ENCODE results near the gene OVCA2. TPM values are rescaled to one million over a fixed set of nuclear protein-coding genes. Genes with fewer than 3 reads are reported as not detected.

OVCA2 gene
- total and polyA plus RNA-seq, 2 donors from 2014 or later: 22.9 to 63.6 TPM

DNA sequence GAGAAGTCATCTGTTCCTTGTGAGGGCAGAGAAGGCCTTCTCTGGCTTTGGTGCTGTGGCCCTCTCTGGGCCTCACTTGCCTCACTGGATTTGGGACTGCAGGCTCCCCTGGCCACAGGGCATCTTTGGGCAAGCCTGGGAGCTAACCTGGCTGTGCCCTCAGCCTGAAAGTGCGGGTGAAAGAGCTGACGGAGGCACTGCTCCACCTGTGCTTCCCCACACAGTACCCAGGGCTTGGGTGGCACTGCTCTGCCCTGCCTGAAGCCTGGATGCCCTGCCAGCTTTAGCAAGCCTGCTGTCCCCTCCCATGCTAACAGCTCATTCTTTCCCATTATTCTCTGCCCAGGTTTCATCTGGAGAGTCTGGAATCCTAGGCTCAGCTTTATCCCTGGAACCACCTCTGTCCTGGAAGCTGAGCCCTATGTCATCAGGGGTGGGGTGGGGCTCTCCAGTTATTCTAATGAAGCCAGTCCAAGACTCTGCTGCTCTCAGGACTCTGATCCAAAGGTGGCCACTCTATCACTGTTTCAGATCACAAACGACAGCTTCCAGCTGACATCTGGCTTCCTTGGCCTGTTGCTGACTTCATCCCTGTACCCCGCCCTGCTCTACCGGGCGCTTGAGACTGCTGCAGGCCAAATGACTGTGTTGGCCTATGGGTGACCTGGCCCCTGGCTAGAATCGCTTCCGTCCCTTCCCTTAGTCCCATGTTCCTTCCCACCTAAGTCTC is 42.4 kb downstream of the OVCA2 start:
- Histone ChIP-seq H3K27ac (ENCODE audit: low read depth in 2 of 2, low read length in 2 of 2) (peak overlapping the region; percentile 68 to 88), H3K36me3 (ENCODE audit: control insufficient read depth in 2 of 3, insufficient read depth in 3 of 3, low read length in 3 of 3) (peaks cover 0 to 16% (median 12%) of the 10 kb centered on the region in 3 donors), H3K9ac (ENCODE audit: low read length in 3 of 3) (peak overlapping the region; percentile 18 to 52 (median 23)), H3K9me3 (ENCODE audit: control insufficient read depth in 2 of 3, insufficient read depth in 1 of 3, low read length in 3 of 3) (no peaks in the 10 kb centered on the region), H3K4me3 (ENCODE audit: low read length in 3 of 3) (no peak overlapping the region), H3K27me3 (ENCODE audit: control insufficient read depth, insufficient read depth, low read length) (no peaks in the 10 kb centered on the region), H3K4me1 (ENCODE audit: control insufficient read depth in 2 of 3, insufficient read depth in 2 of 3, low read depth in 1 of 3, low read length in 3 of 3) (peaks cover 9 to 52% (median 24%) of the 10 kb centered on the region in 3 donors)
- intact Hi-C loops (cut with DNase I): no loop called here
- DNase-seq: peak in 1 of 5 donors; percentile 59
- no peak for FAIRE-seq
- no peak for TF ChIP-seq CTCF (IDR thresholded peaks at IDR 0.05; ENCODE audit: borderline replicate concordance, extremely low read depth, insufficient read depth)

DNA sequence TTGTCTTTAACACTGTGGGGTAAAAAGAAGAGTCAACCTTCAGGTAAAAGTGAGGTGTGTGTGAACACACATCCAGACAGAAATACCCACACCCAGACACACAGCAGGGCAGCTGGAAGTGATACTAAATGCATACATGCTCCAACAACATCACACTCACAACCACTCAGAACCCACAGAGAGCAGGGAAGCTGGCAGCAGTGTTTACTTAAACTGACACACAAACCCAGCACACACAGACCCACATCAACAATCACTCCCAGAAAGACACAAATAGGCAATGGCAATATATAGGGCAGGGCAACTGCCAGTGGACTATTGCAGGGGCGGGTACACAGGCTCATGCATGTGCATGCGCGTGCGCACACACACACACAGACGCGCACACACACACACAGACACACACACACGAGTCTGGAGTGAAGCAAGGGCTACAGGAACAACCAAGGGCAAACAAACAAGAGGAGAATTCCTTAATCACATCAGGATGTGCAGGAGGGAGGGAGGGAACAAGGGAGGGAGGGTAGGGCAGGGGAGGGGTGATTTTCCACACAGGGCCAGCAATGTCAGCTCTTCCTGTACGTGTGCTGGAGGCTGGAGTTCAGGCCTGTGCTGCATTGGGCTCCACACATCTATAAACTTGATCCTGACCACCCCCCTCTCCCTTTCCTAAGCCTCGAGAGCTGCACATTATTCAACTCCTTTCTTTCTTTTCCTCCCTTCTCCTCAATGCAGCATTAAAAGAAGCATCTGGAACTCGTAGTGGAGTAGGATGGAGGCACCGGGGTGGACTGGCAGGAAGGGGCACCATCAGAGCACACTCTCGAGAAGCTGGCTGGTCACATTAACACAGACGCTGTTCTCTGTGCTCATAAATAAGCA is 43.2 kb downstream of the OVCA2 start:
- Histone ChIP-seq H3K4me1 (ENCODE audit: control insufficient read depth in 2 of 3, insufficient read depth in 2 of 3, low read depth in 1 of 3, low read length in 3 of 3) (peaks cover 9 to 57% (median 25%) of the 10 kb centered on the region in 3 donors), H3K27ac (ENCODE audit: low read depth in 2 of 2, low read length in 2 of 2) (peak overlapping the region; percentile 68 to 88), H3K27me3 (ENCODE audit: control insufficient read depth, insufficient read depth, low read length) (no peaks in the 10 kb centered on the region), H3K36me3 (ENCODE audit: control insufficient read depth in 2 of 3, insufficient read depth in 3 of 3, low read length in 3 of 3) (peaks cover 0 to 16% (median 12%) of the 10 kb centered on the region in 3 donors), H3K9ac (ENCODE audit: low read length in 3 of 3) (peak overlapping the region in 2 of 3 donors; percentile 23 to 52), H3K9me3 (ENCODE audit: control insufficient read depth in 2 of 3, insufficient read depth in 1 of 3, low read length in 3 of 3) (no peaks in the 10 kb centered on the region), H3K4me3 (ENCODE audit: low read length in 3 of 3) (no peak overlapping the region)
- intact Hi-C loops (cut with DNase I): no loop called here
- peak; percentile 69 to 93 (median 79) for DNase-seq
- no peak for FAIRE-seq
- TF ChIP-seq CTCF (IDR thresholded peaks at IDR 0.05; ENCODE audit: borderline replicate concordance, extremely low read depth, insufficient read depth): no peak

- Histone ChIP-seq H3K4me1 (ENCODE audit: control insufficient read depth in 2 of 3, insufficient read depth in 2 of 3, low read depth in 1 of 3, low read length in 3 of 3) (peaks cover 9 to 63% (median 25%) of the 10 kb centered on the region in 3 donors), H3K9ac (ENCODE audit: low read length in 3 of 3) (no peak overlapping the region), H3K27me3 (ENCODE audit: control insufficient read depth, insufficient read depth, low read length) (no peaks in the 10 kb centered on the region), H3K4me3 (ENCODE audit: low read length in 3 of 3) (no peak overlapping the region), H3K36me3 (ENCODE audit: control insufficient read depth in 2 of 3, insufficient read depth in 3 of 3, low read length in 3 of 3) (peaks cover 0 to 13% (median 12%) of the 10 kb centered on the region in 3 donors), H3K27ac (ENCODE audit: low read depth in 2 of 2, low read length in 2 of 2) (peak overlapping the region; percentile 68 to 88), H3K9me3 (ENCODE audit: control insufficient read depth in 2 of 3, insufficient read depth in 1 of 3, low read length in 3 of 3) (no peaks in the 10 kb centered on the region)
- FAIRE-seq (no peak), DNase-seq (peak in 1 of 5 donors; percentile 42)
- TF ChIP-seq CTCF (IDR thresholded peaks at IDR 0.05; ENCODE audit: borderline replicate concordance, extremely low read depth, insufficient read depth): no peak
- intact Hi-C loops (cut with DNase I): no loop called here
Observed at GRCh38 chr17:2085648-2085949, 43.8 kb downstream of the OVCA2 start.
